ENCODE measurements around the gene MORF4L2. TPM values are rescaled to one million over a fixed set of nuclear protein-coding genes. Genes with fewer than 3 reads are reported as not detected.

Gene MORF4L2
- total and polyA plus RNA-seq, 2 experiments from 2014 or later, result 311 to 315 TPM

DNA sequence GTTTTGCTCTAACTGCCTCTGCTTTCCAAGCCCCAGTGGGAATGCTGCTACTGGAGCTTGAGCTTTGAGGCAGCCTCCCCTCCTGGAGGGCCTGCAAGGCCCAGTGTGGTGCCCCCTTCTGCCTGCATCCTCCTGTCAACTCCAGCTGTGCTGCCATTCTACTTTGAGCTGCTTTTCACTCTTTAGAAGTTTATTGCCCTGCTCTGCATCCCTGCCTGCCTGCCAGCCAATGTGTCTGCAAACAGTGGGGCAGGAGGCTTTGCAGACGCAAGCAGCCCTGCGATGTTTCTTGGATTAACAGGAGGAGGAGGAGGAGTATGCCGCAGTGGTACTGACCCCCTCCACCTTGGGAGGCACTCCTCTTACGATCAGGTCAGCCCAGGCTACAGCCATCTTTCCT, 40.6 kb upstream of the MORF4L2 start:
- Histone ChIP-seq H3K27me3 (ENCODE audit: insufficient read depth) (no peaks in the 10 kb centered on the region), H3K4me2 (no peak overlapping the region)
- no peak for DNase-seq (ENCODE audit: low spot score)

More for the DNA sequence above, 40.6 kb upstream of the MORF4L2 start:
- Histone ChIP-seq H3K27ac (ENCODE audit: low read depth) (no peak overlapping the region), H3K36me3 (ENCODE audit: insufficient read depth) (no peaks in the 10 kb centered on the region), H4K20me1 (replicated peaks; ENCODE audit: insufficient read depth) (no peaks in the 10 kb centered on the region), H3K4me1 (ENCODE audit: insufficient read depth) (peaks cover 31% of the 10 kb centered on the region), H3K79me2 (replicated peaks; ENCODE audit: insufficient read depth) (no peaks in the 10 kb centered on the region), H2AFZ (no peak overlapping the region), H3F3A (replicated peaks; ENCODE audit: low read depth) (no peaks in the 10 kb centered on the region), H3K9me2 (ENCODE audit: insufficient read depth) (no peaks in the 10 kb centered on the region), H3K4me3 (no peak overlapping the region)
- peaks cover 2% of the 10 kb centered on the region for H3K27me3 Mint-ChIP-seq (ENCODE audit: insufficient read depth, low read depth, poor library complexity)
- peaks cover 52% of the 10 kb centered on the region for H3K4me1 Mint-ChIP-seq
- no peak for TF ChIP-seq EZH2phosphoT487 (IDR thresholded peaks at IDR 0.05; ENCODE audit: unreplicated experiment)
- no peak for TF ChIP-seq EZH2 (IDR thresholded peaks at IDR 0.05; ENCODE audit: low read depth, unreplicated experiment)
- TF ChIP-seq, protein P1, sequence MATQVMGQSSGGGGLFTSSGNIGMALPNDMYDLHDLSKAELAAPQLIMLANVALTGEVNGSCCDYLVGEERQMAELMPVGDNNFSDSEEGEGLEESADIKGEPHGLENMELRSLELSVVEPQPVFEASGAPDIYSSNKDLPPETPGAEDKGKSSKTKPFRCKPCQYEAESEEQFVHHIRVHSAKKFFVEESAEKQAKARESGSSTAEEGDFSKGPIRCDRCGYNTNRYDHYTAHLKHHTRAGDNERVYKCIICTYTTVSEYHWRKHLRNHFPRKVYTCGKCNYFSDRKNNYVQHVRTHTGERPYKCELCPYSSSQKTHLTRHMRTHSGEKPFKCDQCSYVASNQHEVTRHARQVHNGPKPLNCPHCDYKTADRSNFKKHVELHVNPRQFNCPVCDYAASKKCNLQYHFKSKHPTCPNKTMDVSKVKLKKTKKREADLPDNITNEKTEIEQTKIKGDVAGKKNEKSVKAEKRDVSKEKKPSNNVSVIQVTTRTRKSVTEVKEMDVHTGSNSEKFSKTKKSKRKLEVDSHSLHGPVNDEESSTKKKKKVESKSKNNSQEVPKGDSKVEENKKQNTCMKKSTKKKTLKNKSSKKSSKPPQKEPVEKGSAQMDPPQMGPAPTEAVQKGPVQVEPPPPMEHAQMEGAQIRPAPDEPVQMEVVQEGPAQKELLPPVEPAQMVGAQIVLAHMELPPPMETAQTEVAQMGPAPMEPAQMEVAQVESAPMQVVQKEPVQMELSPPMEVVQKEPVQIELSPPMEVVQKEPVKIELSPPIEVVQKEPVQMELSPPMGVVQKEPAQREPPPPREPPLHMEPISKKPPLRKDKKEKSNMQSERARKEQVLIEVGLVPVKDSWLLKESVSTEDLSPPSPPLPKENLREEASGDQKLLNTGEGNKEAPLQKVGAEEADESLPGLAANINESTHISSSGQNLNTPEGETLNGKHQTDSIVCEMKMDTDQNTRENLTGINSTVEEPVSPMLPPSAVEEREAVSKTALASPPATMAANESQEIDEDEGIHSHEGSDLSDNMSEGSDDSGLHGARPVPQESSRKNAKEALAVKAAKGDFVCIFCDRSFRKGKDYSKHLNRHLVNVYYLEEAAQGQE (IDR thresholded peaks at IDR 0.05; ENCODE audit: unreplicated experiment), result no peak
- no peak for TF ChIP-seq CREB1 (CRISPR knock-in tag; IDR thresholded peaks at IDR 0.05; ENCODE audit: low read depth)
- no peak for TF ChIP-seq ZNF331 (CRISPR knock-in tag; IDR thresholded peaks at IDR 0.05; ENCODE audit: low read depth)
- TF ChIP-seq STAT1 (IDR thresholded peaks at IDR 0.05; ENCODE audit: unreplicated experiment), result no peak
- TF ChIP-seq, protein P2, sequence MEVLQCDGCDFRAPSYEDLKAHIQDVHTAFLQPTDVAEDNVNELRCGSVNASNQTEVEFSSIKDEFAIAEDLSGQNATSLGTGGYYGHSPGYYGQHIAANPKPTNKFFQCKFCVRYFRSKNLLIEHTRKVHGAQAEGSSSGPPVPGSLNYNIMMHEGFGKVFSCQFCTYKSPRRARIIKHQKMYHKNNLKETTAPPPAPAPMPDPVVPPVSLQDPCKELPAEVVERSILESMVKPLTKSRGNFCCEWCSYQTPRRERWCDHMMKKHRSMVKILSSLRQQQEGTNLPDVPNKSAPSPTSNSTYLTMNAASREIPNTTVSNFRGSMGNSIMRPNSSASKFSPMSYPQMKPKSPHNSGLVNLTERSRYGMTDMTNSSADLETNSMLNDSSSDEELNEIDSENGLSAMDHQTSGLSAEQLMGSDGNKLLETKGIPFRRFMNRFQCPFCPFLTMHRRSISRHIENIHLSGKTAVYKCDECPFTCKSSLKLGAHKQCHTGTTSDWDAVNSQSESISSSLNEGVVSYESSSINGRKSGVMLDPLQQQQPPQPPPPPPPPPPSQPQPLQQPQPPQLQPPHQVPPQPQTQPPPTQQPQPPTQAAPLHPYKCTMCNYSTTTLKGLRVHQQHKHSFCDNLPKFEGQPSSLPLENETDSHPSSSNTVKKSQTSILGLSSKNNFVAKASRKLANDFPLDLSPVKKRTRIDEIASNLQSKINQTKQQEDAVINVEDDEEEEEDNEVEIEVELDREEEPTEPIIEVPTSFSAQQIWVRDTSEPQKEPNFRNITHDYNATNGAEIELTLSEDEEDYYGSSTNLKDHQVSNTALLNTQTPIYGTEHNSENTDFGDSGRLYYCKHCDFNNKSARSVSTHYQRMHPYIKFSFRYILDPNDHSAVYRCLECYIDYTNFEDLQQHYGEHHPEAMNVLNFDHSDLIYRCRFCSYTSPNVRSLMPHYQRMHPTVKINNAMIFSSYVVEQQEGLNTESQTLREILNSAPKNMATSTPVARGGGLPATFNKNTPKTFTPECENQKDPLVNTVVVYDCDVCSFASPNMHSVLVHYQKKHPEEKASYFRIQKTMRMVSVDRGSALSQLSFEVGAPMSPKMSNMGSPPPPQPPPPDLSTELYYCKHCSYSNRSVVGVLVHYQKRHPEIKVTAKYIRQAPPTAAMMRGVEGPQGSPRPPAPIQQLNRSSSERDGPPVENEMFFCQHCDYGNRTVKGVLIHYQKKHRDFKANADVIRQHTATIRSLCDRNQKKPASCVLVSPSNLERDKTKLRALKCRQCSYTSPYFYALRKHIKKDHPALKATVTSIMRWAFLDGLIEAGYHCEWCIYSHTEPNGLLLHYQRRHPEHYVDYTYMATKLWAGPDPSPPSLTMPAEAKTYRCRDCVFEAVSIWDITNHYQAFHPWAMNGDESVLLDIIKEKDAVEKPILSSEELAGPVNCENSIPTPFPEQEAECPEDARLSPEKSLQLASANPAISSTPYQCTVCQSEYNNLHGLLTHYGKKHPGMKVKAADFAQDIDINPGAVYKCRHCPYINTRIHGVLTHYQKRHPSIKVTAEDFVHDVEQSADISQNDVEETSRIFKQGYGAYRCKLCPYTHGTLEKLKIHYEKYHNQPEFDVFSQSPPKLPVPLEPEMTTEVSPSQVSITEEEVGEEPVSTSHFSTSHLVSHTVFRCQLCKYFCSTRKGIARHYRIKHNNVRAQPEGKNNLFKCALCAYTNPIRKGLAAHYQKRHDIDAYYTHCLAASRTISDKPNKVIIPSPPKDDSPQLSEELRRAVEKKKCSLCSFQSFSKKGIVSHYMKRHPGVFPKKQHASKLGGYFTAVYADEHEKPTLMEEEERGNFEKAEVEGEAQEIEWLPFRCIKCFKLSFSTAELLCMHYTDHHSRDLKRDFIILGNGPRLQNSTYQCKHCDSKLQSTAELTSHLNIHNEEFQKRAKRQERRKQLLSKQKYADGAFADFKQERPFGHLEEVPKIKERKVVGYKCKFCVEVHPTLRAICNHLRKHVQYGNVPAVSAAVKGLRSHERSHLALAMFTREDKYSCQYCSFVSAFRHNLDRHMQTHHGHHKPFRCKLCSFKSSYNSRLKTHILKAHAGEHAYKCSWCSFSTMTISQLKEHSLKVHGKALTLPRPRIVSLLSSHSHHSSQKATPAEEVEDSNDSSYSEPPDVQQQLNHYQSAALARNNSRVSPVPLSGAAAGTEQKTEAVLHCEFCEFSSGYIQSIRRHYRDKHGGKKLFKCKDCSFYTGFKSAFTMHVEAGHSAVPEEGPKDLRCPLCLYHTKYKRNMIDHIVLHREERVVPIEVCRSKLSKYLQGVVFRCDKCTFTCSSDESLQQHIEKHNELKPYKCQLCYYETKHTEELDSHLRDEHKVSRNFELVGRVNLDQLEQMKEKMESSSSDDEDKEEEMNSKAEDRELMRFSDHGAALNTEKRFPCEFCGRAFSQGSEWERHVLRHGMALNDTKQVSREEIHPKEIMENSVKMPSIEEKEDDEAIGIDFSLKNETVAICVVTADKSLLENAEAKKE (CRISPR knock-in tag; IDR thresholded peaks at IDR 0.05), result no peak
- no peak for TF ChIP-seq POLR2AphosphoS5 (IDR thresholded peaks at IDR 0.05; ENCODE audit: low read depth)
- no peak for TF ChIP-seq JUNB (IDR thresholded peaks at IDR 0.05; ENCODE audit: unreplicated experiment)
- no peak for TF ChIP-seq NANOG (IDR thresholded peaks at IDR 0.05; ENCODE audit: borderline replicate concordance)
- no peak for TF ChIP-seq ZNF114 (CRISPR knock-in tag; IDR thresholded peaks at IDR 0.05)
- no peak overlapping the region for H3K4me3 Mint-ChIP-seq
- H3K36me3 Mint-ChIP-seq (ENCODE audit: low read depth), result no peaks in the 10 kb centered on the region
- H3K9me3 Mint-ChIP-seq, result no peaks in the 10 kb centered on the region; the same call in 2 of the 3 replicates
- ATAC-seq, result peak; percentile 48
- H3K27ac Mint-ChIP-seq, result no peak overlapping the region

All from GM23338 (cell line).